ENCODE data around the gene ERBB4.

ERBB4 gene

DNA sequence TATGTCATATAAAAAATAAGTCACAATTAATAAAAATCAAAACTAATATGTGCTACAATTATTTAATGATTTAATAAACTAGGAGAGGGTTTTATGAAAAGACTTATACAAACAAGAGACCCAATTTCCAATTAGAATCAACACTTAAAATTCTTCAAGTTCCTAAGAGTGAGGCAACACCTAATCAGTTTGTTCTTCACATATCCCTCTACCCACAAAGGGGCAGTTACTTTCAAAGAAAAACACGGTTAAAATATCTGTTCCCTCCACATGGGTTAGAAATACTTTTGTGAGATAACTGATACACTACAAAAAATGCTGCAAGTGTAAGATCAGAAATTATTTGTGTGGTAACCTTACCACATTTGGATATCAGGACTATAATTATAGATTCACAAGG is 357.0 kb downstream of the ERBB4 start:
- Mint-ChIP-seq H3K27ac (no peak overlapping the region), H3K9me3 (no peaks in the 10 kb centered on the region), H3K36me3 (no peaks in the 10 kb centered on the region), H3K4me3 (no peak overlapping the region), H3K27me3 (no peaks in the 10 kb centered on the region), H3K4me1 (no peaks in the 10 kb centered on the region)
- CTCF ChIA-PET = no interaction called here
- DNase-seq = no peak

DNA sequence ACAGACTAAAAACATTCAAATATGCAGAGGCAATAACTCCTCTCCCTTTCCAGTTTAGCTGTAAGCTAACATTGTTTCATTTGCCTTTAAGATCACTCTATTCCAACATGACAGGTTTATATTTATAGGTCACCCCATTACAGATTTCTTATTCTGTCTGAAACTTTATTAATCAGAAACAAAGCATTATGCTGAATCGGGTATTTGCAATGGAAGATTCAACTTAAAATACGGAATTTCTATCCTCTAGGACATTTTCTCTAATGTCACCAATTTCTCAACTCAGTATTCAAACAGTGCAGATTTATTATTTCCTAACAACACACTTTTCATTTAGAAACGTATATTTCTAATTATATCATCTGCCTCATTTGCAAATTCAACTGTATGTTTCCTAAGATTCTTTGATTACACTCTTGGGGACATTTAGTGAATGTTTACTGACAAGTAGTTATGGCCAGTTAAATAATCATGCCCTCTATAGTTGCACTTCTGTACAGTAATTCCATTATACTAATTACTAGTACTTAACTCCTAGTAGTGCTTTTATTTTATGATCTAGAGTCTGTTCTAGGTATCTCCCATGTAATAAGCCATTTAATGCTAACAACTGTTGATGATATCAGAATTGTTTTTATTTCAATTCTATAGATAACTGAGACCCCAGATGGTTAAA is 358.1 kb downstream of the ERBB4 start:
- Mint-ChIP-seq H3K27me3 (no peaks in the 10 kb centered on the region), H3K9me3 (no peaks in the 10 kb centered on the region), H3K4me1 (no peaks in the 10 kb centered on the region), H3K36me3 (no peaks in the 10 kb centered on the region), H3K27ac (no peak overlapping the region), H3K4me3 (no peak overlapping the region)
- DNase-seq = no peak
- CTCF ChIA-PET = no interaction called here

DNA sequence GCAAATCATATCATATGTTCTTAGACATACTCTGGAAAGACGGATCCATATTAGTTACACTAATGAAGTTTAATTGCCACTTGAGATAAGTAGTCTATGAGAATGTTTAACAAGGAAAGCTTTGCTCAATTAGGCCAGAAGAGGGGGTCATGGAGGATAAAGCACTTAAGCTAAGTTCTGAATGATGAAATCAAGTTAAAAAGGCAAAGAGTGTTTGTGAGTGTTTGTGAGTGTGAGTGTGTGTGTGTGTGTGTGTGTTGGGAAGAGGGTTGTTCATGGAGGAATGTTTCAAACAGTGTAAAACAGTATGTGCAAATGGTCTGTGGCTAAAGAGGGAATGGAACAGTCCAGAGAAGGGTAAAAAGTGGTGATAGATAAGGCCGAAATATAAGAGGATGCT is 360.9 kb downstream of the ERBB4 start:
- CTCF ChIA-PET = no interaction called here
- no peaks in the 10 kb centered on the region for H3K9me3 Mint-ChIP-seq
- H3K27ac Mint-ChIP-seq = no peak overlapping the region
- DNase-seq = no peak
- H3K4me3 Mint-ChIP-seq = no peak overlapping the region
- H3K36me3 Mint-ChIP-seq = no peaks in the 10 kb centered on the region
- H3K27me3 Mint-ChIP-seq = no peaks in the 10 kb centered on the region
- no peaks in the 10 kb centered on the region for H3K4me1 Mint-ChIP-seq

DNA sequence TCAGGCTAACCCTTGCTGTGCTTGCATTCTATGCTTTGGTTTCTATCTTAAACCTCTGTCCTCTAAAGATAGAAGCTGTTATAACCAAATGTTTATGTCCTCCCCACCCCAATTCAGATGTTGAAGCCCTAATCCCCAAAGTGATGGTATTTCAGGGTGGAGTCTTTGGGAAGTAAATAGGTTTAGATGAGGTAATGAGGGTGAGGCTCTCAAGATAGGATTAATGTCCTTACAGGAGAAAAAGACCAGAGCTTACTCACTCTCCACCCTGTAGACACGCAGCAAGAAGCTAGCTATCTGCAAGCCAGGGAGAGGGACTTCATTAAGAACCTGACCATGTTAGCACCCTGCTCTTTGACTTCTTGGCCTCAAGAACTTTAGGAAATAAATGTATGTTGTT is 362.5 kb downstream of the ERBB4 start:
- H3K4me1 Mint-ChIP-seq = no peaks in the 10 kb centered on the region
- H3K27me3 Mint-ChIP-seq = no peaks in the 10 kb centered on the region
- no peak for DNase-seq
- no peak overlapping the region for H3K27ac Mint-ChIP-seq
- CTCF ChIA-PET = no interaction called here
- H3K4me3 Mint-ChIP-seq = no peak overlapping the region
- H3K9me3 Mint-ChIP-seq = peaks cover 9% of the 10 kb centered on the region
- H3K36me3 Mint-ChIP-seq = no peaks in the 10 kb centered on the region

DNA sequence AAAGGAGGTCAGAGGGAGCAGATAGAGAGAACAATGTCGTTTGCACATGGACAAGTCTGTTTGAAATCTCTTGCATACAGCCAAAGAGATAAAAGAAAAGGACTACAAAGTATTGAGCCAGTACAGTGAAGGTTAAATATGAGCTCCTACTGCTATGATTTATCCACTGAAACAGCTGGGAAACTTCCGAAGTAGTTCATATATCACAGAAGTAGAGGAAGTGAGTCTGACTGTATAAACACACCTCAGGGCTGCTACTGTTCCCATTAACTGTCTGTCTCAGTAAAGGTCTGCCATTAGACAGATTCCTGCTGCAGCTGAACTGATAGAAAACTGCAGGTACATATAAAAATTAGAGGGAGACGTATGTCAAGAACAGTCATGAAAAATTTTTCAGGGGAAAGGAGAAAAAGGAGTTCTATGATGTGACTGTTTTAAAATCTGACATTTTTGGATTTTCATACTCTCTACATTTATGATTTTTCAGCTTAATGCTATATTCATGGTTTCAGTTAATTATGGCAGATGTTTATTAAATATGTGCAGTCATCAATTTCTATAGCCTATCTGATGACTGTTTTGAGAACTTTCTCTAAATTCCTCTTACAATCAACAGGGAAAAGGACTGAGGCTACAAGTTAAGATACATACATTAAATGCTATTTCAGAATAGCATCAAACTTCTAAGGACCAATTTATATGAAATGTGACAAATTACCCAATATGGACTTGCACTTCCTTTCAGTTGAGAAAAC is 364.7 kb downstream of the ERBB4 start:
- Mint-ChIP-seq H3K4me3 (no peak overlapping the region), H3K4me1 (no peaks in the 10 kb centered on the region), H3K27ac (no peak overlapping the region), H3K36me3 (no peaks in the 10 kb centered on the region), H3K27me3 (no peaks in the 10 kb centered on the region), H3K9me3 (peaks cover 13% of the 10 kb centered on the region)
- CTCF ChIA-PET = no interaction called here
- no peak for DNase-seq

DNA sequence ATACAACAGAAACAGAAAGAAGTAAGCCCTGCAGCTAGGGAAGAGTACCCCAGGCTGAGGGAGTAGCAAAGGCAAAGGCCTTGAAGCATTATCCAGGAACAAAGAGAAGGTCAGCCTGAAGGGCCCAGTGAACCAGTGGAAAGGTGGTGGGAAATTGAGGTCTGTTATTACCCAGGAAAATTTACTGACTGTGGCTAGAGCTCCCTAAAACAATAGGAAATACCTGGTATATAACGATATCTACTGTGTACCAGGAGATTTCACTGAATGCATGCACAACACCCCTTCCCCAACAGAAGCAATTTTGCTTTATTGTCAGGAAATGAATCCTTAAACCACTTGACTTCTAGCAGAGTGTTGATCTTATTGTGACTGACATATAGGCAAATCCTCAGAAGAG is 365.3 kb downstream of the ERBB4 start:
- Mint-ChIP-seq H3K4me3 (no peak overlapping the region), H3K36me3 (no peaks in the 10 kb centered on the region), H3K27ac (no peak overlapping the region), H3K4me1 (no peaks in the 10 kb centered on the region), H3K9me3 (peaks cover 13% of the 10 kb centered on the region), H3K27me3 (no peaks in the 10 kb centered on the region)
- CTCF ChIA-PET = no interaction called here
- DNase-seq = no peak

DNA sequence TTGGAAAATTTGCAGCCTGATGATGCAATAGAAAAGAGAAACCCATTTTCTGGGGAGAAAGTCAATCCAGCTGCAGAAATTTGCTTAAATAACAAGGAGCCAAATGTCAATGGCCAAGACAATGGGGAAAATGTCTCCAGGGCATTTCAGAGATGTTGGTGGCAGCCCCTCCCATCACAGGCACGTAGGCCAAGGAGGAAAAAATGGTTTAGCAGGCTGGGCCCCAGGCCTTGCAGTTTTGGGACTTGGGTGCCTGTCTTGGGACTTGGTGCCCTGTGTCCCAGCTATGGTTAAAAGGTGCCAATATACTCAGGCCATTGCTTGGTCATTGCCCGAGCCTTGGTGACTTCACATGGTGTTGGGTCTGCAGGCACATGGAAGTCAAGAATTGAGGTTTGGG is 368.2 kb downstream of the ERBB4 start:
- no peak for DNase-seq
- no peak overlapping the region for H3K27ac Mint-ChIP-seq
- no peaks in the 10 kb centered on the region for H3K27me3 Mint-ChIP-seq
- H3K9me3 Mint-ChIP-seq = peaks cover 16% of the 10 kb centered on the region
- H3K4me3 Mint-ChIP-seq = no peak overlapping the region
- H3K4me1 Mint-ChIP-seq = no peaks in the 10 kb centered on the region
- H3K36me3 Mint-ChIP-seq = no peaks in the 10 kb centered on the region
- CTCF ChIA-PET = no interaction called here

DNA sequence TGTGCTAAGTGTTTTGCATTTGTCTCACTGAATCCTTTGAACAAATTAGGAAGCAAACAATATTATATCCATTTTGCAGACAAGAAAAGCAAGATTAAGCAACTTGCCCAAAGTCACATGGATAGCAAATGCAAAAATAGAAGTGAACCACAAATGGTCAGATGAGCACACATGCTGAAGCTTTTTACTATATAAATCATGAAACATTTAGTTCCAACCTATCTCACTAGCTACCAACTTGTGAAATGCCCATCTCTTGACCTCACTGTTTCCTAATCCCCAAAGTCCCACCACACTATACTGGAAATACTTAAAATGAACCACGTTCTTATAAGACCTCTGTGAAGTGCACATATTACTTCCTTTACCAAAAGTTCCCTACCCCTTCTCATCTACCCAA is 380.5 kb downstream of the ERBB4 start:
- no peak overlapping the region for H3K27ac Mint-ChIP-seq
- no peaks in the 10 kb centered on the region for H3K9me3 Mint-ChIP-seq
- DNase-seq = no peak
- H3K27me3 Mint-ChIP-seq = no peaks in the 10 kb centered on the region
- no peaks in the 10 kb centered on the region for H3K4me1 Mint-ChIP-seq
- no peak overlapping the region for H3K4me3 Mint-ChIP-seq
- no peaks in the 10 kb centered on the region for H3K36me3 Mint-ChIP-seq
- CTCF ChIA-PET = interaction anchor here (0.7 kb wide), 1 partner anchor 92 kb away, joined by 3 read pairs; no protein-coding TSS in a partner anchor

DNA sequence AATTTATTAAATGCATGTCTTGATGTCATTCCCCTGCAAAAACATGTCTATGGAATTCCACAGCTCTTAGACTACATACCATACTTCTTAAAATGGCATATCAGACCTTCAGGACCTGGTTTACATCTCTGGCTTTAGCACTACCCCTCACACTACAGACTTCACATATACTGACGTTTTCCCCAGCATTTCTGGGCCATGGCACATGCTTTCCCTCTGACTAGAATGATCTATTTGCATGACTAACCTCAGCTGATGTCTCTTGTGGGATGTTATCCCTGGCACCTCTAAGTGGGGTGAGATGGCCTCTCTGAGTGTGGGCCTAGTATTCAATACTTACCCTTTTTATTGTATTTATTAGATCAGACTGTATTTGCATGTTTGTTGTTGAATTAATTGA is 381.6 kb downstream of the ERBB4 start:
- Mint-ChIP-seq H3K4me3 (no peak overlapping the region), H3K36me3 (no peaks in the 10 kb centered on the region), H3K27me3 (no peaks in the 10 kb centered on the region), H3K4me1 (no peaks in the 10 kb centered on the region), H3K27ac (no peak overlapping the region), H3K9me3 (no peaks in the 10 kb centered on the region)
- DNase-seq = no peak
- CTCF ChIA-PET = no interaction called here

DNA sequence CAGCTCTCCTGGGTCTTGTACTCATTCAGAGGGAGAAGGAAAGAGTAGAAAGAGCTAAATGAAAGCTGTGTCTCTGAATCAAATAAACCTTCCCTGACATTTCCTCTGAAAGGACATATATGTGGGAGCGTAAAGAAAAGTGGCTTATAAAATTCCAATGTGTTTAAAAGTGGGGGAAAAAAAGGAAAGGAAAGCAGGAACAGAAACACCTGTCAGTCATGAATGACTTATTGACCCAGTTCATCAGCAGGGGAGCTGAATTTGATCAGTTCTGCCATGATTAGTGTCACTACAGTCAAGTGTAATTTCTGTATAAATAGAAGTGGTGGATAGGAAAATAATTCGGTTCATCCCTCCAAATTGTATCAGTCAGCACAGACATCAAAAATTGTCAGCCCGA is 382.5 kb downstream of the ERBB4 start:
- H3K36me3 Mint-ChIP-seq = no peaks in the 10 kb centered on the region
- no peaks in the 10 kb centered on the region for H3K4me1 Mint-ChIP-seq
- no peak overlapping the region for H3K27ac Mint-ChIP-seq
- DNase-seq = no peak
- CTCF ChIA-PET = no interaction called here
- H3K27me3 Mint-ChIP-seq = no peaks in the 10 kb centered on the region
- no peaks in the 10 kb centered on the region for H3K9me3 Mint-ChIP-seq
- H3K4me3 Mint-ChIP-seq = no peak overlapping the region

DNA sequence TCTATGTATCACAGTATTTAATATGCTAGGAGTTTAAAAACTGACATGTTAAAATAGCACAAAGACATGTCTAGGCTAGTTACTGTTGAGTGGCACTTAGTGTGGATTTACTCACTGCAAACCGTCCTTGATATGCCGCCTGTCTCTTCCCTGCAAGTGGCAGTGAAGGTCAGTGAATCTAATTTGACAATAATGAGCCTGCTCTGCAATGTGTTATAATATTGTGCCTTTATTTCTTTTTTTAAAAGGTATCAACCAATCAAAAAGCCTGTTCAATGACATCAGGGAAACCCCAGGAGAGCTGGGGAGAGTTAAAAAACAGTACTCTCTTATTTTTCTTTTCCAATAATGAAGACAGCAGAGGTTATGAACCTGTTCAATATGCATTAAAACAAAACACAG is 384.1 kb downstream of the ERBB4 start:
- H3K4me3 Mint-ChIP-seq = no peak overlapping the region
- CTCF ChIA-PET = no interaction called here
- DNase-seq = no peak
- no peaks in the 10 kb centered on the region for H3K27me3 Mint-ChIP-seq
- H3K9me3 Mint-ChIP-seq = no peaks in the 10 kb centered on the region
- no peaks in the 10 kb centered on the region for H3K36me3 Mint-ChIP-seq
- H3K27ac Mint-ChIP-seq = no peak overlapping the region
- H3K4me1 Mint-ChIP-seq = no peaks in the 10 kb centered on the region

DNA sequence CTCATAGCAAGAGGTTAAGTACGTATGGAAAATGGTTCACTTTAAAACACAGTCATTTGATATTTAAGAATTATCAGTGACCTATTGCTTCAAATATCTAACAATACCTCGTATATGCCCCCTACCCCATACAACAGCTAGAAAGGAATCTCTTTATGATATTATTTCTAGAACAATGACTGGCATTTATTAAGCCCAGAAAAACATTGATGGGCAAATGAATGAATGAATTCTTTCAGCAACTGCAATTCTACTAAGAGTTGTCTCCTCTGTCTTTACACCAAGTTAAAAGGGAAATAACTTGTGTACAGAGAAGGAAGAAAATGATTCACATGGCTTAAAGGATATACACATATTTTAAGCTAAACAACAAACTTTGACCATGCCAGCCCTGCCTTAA is 384.7 kb downstream of the ERBB4 start:
- no peak overlapping the region for H3K4me3 Mint-ChIP-seq
- no peak for DNase-seq
- H3K4me1 Mint-ChIP-seq = no peaks in the 10 kb centered on the region
- H3K27ac Mint-ChIP-seq = no peak overlapping the region
- H3K27me3 Mint-ChIP-seq = no peaks in the 10 kb centered on the region
- no peaks in the 10 kb centered on the region for H3K36me3 Mint-ChIP-seq
- CTCF ChIA-PET = no interaction called here
- H3K9me3 Mint-ChIP-seq = no peaks in the 10 kb centered on the region

DNA sequence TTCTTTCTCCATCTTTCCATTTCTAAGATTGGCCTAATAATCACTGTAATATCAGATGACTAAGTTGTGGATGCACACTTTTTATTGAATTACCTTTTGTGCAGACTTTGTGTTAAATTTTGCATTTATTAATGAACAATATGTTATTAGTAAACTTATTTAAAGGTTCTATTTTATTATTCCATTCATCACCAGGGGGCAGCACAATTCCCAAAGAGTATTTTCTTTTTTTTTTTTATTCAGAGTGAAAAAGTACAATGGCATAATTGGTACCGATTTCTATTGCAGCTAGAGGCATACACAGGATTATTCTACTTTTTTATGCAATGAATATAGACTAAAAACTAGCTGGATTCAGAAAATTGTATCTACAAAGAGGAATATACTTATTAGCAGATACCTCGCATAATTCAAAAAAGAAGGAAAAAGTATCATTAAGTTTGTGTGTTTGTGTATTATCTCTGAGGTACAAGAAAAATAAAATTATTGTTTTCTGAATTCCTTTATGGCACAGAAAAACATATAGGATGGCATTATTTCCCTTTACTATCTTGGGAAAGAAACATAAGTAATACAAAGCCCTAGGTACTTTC is 390.6 kb downstream of the ERBB4 start:
- Mint-ChIP-seq H3K9me3 (no peaks in the 10 kb centered on the region), H3K4me3 (no peak overlapping the region), H3K27me3 (no peaks in the 10 kb centered on the region), H3K4me1 (no peaks in the 10 kb centered on the region), H3K27ac (no peak overlapping the region), H3K36me3 (no peaks in the 10 kb centered on the region)
- no peak for DNase-seq
- CTCF ChIA-PET = no interaction called here

DNA sequence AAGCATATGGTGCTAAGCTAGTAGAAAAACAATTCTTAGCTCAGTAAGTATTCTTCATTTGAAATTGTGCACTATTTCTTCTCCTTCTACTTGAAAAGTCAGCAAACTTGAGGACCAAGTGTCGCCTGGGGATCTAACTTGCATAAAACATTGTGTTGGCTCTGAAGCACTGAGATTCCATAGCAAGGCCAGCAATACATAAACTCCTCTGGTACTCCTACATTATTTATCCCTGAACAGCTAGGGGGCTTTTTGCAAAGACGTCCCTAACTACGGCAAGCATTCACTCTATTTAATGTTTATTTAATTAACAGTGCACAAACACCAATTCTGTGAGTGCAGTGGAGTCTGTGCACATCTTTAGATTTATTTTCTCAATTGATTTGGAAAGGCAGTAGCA is 392.2 kb downstream of the ERBB4 start:
- no peak overlapping the region for H3K4me3 Mint-ChIP-seq
- CTCF ChIA-PET = interaction anchor here (0.6 kb wide), 1 partner anchor 986 kb away, joined by 3 read pairs; no protein-coding TSS in a partner anchor
- no peaks in the 10 kb centered on the region for H3K4me1 Mint-ChIP-seq
- no peaks in the 10 kb centered on the region for H3K9me3 Mint-ChIP-seq
- no peak for DNase-seq
- H3K36me3 Mint-ChIP-seq = no peaks in the 10 kb centered on the region
- no peaks in the 10 kb centered on the region for H3K27me3 Mint-ChIP-seq
- H3K27ac Mint-ChIP-seq = no peak overlapping the region

DNA sequence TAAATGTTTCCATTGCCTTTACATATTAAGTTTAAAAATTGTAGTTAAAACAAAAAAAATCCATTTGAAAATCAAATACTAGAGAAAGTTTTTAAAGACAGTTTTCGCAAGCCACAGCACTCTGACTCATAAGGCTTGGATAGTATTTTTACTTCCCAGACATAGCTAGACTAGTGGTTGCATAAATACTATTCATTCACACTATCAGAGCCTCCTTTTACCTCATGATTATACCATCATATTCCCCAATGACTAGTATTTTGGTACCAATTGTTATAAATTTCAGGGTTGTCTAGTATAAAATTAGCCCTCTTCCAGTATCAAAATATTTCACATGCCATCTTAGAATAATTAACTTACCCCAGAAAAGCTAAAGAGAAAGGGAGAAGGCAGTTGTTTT is 393.5 kb downstream of the ERBB4 start:
- Mint-ChIP-seq H3K27ac (no peak overlapping the region), H3K36me3 (no peaks in the 10 kb centered on the region), H3K9me3 (no peaks in the 10 kb centered on the region), H3K27me3 (no peaks in the 10 kb centered on the region), H3K4me3 (no peak overlapping the region), H3K4me1 (no peaks in the 10 kb centered on the region)
- DNase-seq = no peak
- CTCF ChIA-PET = no interaction called here

Data from activated naive CD4-positive, alpha-beta T cell treated with anti-CD3 and anti-CD28 coated beads, Interleukin-2, amount 10 ng/mL, durations not matched to agents 7 days and 5 days (primary cell).